SK-N-MC (cell line): ENCODE data around the gene AKAP13.

Source experiments
- EZH2 ChIP-seq: fragments of 200-600 bp; sonication (generic); IDR thresholded peaks from one replicate; pipeline ENCODE4 v1.6.1; 2017; ENCODE audit warnings: antibody characterized with exemption
- FOXP2 ChIP-seq: optimal IDR thresholded peaks from 2 replicates; pipeline ENCODE3; 2011; ENCODE audit warnings: mild to moderate bottlenecking, moderate library complexity; ENCODE audit not compliant: insufficient read depth; ENCODE audit errors: extremely low read length, control extremely low read depth
- POLR2AphosphoS5 ChIP-seq: IDR thresholded peaks from 2 replicates; pipeline ENCODE4 v1.6.1; 2012; ENCODE audit warnings: mild to moderate bottlenecking, low read depth, low read length, borderline replicate concordance

GRCh38 chr15:85412956-85413854 lies 32.8 kb downstream of the AKAP13 start:
- TF ChIP-seq POLR2AphosphoS5: no peak
- TF ChIP-seq EZH2: no peak
- no peak for TF ChIP-seq FOXP2
